Smooth muscle cell (in vitro differentiated cells): ENCODE measurements around the gene C6orf47. TPM values are rescaled to one million over a fixed set of nuclear protein-coding genes. Genes with fewer than 3 reads are reported as not detected.

Experiments used
- DNase-seq: peaks from one replicate; lab custom pipeline; 2025; ENCODE audit not compliant: unreplicated experiment; lab: John Stamatoyannopoulos, UW
- H2AFZ ChIP-seq: fragments of 200-600 bp; sonication (generic); 2 replicates; pipeline ENCODE4 v1.6.0; 2016; ENCODE audit warnings: antibody characterized with exemption, low read depth, mild to moderate bottlenecking
- H3F3A ChIP-seq: fragments of 200-600 bp; sonication (generic); 2 replicates; pipeline ENCODE4 v1.6.0; 2017; ENCODE audit warnings: antibody characterized with exemption, low read depth
- H3K27ac ChIP-seq: fragments of 200-600 bp; sonication (generic); 2 replicates; pipeline ENCODE4 v1.5.1; 2016; ENCODE audit warnings: low read depth, mild to moderate bottlenecking
- H3K27me3 ChIP-seq: fragments of 200-600 bp; sonication (generic); 2 replicates; pipeline ENCODE4 v1.6.1; 2016; ENCODE audit warnings: low read depth, mild to moderate bottlenecking
- H3K36me3 ChIP-seq: fragments of 200-600 bp; sonication (generic); 2 replicates; pipeline ENCODE4 v1.5.1; 2016; ENCODE audit warnings: low read depth
- H3K4me1 ChIP-seq: fragments of 200-600 bp; sonication (generic); 2 replicates; pipeline ENCODE4 v1.5.1; 2016; ENCODE audit warnings: low read depth
- H3K4me2 ChIP-seq: fragments of 200-600 bp; sonication (generic); 2 replicates; pipeline ENCODE4 v1.6.0; 2016; ENCODE audit warnings: mild to moderate bottlenecking
- H3K4me3 ChIP-seq: fragments of 200-600 bp; sonication (generic); 2 replicates; pipeline ENCODE4 v1.5.1; 2016; ENCODE audit warnings: mild to moderate bottlenecking
- H3K79me2 ChIP-seq: fragments of 200-600 bp; sonication (generic); 2 replicates; pipeline ENCODE4 v1.6.0; 2016; ENCODE audit warnings: low read depth, mild to moderate bottlenecking
- H3K9ac ChIP-seq: fragments of 200-600 bp; sonication (generic); 2 replicates; pipeline ENCODE4 v1.6.0; 2016; ENCODE audit warnings: low read depth
- H3K9me3 ChIP-seq: fragments of 200-600 bp; sonication (generic); replicated peaks from 2 replicates; pipeline ENCODE4 v1.5.1; 2016; ENCODE audit warnings: low read depth
- H4K20me1 ChIP-seq: fragments of 200-600 bp; sonication (generic); 2 replicates; pipeline ENCODE4 v1.6.0; 2016; ENCODE audit warnings: low read depth
- CTCF ChIP-seq: fragments of 200-600 bp; sonication (generic); IDR thresholded peaks from 2 replicates; pipeline ENCODE4 v1.5.1; 2017; ENCODE audit warnings: borderline replicate concordance, mild to moderate bottlenecking, antibody characterized with exemption; ENCODE audit not compliant: insufficient read depth, poor library complexity, severe bottlenecking
- WGBS: methylation state at CpG from one replicate; pipeline ENCODE4 v1.1.7; 2016; ENCODE audit warnings: low lambda C conversion rate; 5-methylcytosine and 5-hydroxymethylcytosine counted together
- polyA plus RNA-seq: library from polyadenylated mRNA; unstranded; fragments of >200 nt; fragmentation: Nextera tagmentation; extraction: Ambion mirVana; gene quantifications from 2 replicates; pipeline ENCODE4 v1.2.1, GENCODE V29; 2016
- total RNA-seq: library from RNA; depleted of rRNA; stranded (reverse); fragments of >200 nt; gene quantifications from 2 replicates; pipeline ENCODE4 v1.2.3, GENCODE V29; 2014

C6orf47 gene
- total and polyA plus RNA-seq, 2 experiments from 2014 or later: 7.1 to 15.5 TPM

- Histone ChIP-seq H3F3A (no peaks in the 10 kb centered on the region), H3K4me3 (no peak overlapping the region), H3K27ac (no peak overlapping the region), H3K36me3 (no peaks in the 10 kb centered on the region), H2AFZ (no peak overlapping the region), H3K4me2 (no peak overlapping the region), H3K9ac (no peak overlapping the region), H3K4me1 (no peaks in the 10 kb centered on the region), H3K9me3 (no peaks in the 10 kb centered on the region), H4K20me1 (no peaks in the 10 kb centered on the region), H3K79me2 (no peaks in the 10 kb centered on the region), H3K27me3 (no peaks in the 10 kb centered on the region)
- DNase-seq: no peak
- WGBS: over 99% methylated on average over 6 of the region's 6 CpGs
- TF ChIP-seq CTCF: no peak
Measured at GRCh38 chr6:31693535-31693934, 33.0 kb upstream of the C6orf47 start.

GRCh38 chr6:31692886-31693285, 32.3 kb upstream of the C6orf47 start:
- Histone ChIP-seq H3K9ac (no peak overlapping the region), H3K4me2 (no peak overlapping the region), H3K4me1 (no peaks in the 10 kb centered on the region), H3K36me3 (no peaks in the 10 kb centered on the region), H4K20me1 (no peaks in the 10 kb centered on the region), H3K9me3 (no peaks in the 10 kb centered on the region), H3K27ac (no peak overlapping the region), H3K27me3 (no peaks in the 10 kb centered on the region), H3K4me3 (no peak overlapping the region), H3F3A (no peaks in the 10 kb centered on the region), H2AFZ (no peak overlapping the region), H3K79me2 (no peaks in the 10 kb centered on the region)
- TF ChIP-seq CTCF: no peak
- DNase-seq: no peak
- WGBS: 98% methylated on average over 9 of the region's 9 CpGs

GRCh38 chr6:31692353-31692752, 31.8 kb upstream of the C6orf47 start:
- H3K4me1 ChIP-seq: no peaks in the 10 kb centered on the region
- no peaks in the 10 kb centered on the region for H3K9me3 ChIP-seq
- H3K9ac ChIP-seq: no peak overlapping the region
- H3K4me3 ChIP-seq: no peak overlapping the region
- no peaks in the 10 kb centered on the region for H3K36me3 ChIP-seq
- no peaks in the 10 kb centered on the region for H3K27me3 ChIP-seq
- TF ChIP-seq CTCF: no peak
- no peaks in the 10 kb centered on the region for H4K20me1 ChIP-seq
- no peak overlapping the region for H3K27ac ChIP-seq
- H3K4me2 ChIP-seq: no peak overlapping the region
- WGBS: 92% methylated on average over 4 of the region's 4 CpGs
- H2AFZ ChIP-seq: no peak overlapping the region
- DNase-seq: no peak
- no peaks in the 10 kb centered on the region for H3K79me2 ChIP-seq
- H3F3A ChIP-seq: no peaks in the 10 kb centered on the region

GRCh38 chr6:31691564-31692108, 31.1 kb upstream of the C6orf47 start:
- H3K27me3 ChIP-seq: no peaks in the 10 kb centered on the region
- no peak overlapping the region for H3K4me2 ChIP-seq
- H4K20me1 ChIP-seq: no peaks in the 10 kb centered on the region
- TF ChIP-seq CTCF: no peak
- DNase-seq: no peak
- no peak overlapping the region for H3K9ac ChIP-seq
- no peak overlapping the region for H3K27ac ChIP-seq
- no peaks in the 10 kb centered on the region for H3K79me2 ChIP-seq
- no peak overlapping the region for H2AFZ ChIP-seq
- H3K9me3 ChIP-seq: no peaks in the 10 kb centered on the region
- H3K4me1 ChIP-seq: no peaks in the 10 kb centered on the region
- no peaks in the 10 kb centered on the region for H3F3A ChIP-seq
- H3K4me3 ChIP-seq: no peak overlapping the region
- 96% methylated on average over 12 of the region's 12 CpGs for WGBS
- H3K36me3 ChIP-seq: no peaks in the 10 kb centered on the region
